NCI-H2227 treated with DMSO at 0.1 percent for 48 hours (cell line): ENCODE results near the gene ODAM.
"Not testable (repeated sequence)": the region's sequence is repeated elsewhere in the genome, so short reads cannot be mapped to it uniquely, and the experiment has no call there.

Experiments used
- DNase-seq: peaks from one replicate; lab custom pipeline; 2025; lab: John Stamatoyannopoulos, UW

Gene ODAM

DNA sequence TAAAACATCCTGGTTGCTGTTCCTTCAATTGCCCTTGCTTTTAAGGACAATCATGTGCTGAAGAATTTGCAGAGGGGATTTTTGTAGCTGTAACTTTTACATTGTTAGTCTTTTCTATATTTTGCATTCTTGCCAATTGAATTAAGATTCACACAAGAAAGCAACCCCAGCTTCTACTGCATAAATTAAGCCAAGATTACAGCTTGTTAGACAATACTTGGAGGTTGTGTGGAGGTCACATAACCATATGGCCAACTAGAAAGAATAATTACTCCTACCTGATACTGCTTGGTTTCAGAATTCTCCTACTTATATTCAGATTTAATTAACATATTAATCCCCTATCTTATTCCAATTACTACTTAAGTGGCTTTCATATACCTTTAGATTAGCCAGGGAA is 26.3 kb downstream of the ODAM start:
- DNase-seq, result not testable (repeated sequence)

DNA sequence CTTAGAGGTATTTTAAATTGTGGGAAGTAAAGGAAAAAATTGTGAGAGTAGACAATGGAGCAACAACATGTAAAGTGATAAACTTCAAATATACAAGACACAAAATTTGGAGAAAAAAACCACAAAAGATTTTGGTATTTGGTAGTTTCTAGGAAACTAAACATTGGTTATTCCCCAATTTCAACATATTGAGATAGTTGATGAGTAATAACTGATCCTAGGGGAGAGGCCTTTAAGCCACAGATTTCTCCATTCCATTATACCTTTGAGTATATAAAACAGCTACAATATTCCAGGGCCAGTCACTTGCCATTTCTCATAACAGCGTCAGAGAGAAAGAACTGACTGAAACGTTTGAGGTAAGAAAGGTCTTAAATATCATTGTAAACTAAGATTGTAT is 30.3 kb downstream of the ODAM start, which contains the start of gene FDCSP:
Gene FDCSP, plus strand, starts transcription at position 301 of the 400 bp plus-strand sequence. CDS start 5,071 bp downstream, outside the sequence.
- no peak for DNase-seq

DNA sequence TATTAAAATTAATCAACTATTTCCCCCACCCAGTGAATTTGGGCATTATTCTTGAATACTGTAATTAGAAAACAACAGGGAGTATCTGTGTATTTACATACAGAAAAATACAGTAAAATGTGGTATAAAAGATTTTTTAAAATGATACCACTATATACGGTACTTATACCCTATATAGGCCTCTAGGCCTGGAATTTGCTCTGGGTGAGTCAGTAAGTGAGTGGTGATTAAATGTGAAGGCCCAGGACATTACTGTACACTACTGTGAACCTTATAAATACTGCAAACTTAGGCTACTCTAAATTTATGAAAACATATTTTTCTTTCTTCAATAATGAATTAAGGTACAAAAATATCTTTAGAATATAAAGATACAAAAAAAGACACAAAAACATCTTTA is 40.6 kb downstream of the ODAM start:
- no peak for DNase-seq

DNA sequence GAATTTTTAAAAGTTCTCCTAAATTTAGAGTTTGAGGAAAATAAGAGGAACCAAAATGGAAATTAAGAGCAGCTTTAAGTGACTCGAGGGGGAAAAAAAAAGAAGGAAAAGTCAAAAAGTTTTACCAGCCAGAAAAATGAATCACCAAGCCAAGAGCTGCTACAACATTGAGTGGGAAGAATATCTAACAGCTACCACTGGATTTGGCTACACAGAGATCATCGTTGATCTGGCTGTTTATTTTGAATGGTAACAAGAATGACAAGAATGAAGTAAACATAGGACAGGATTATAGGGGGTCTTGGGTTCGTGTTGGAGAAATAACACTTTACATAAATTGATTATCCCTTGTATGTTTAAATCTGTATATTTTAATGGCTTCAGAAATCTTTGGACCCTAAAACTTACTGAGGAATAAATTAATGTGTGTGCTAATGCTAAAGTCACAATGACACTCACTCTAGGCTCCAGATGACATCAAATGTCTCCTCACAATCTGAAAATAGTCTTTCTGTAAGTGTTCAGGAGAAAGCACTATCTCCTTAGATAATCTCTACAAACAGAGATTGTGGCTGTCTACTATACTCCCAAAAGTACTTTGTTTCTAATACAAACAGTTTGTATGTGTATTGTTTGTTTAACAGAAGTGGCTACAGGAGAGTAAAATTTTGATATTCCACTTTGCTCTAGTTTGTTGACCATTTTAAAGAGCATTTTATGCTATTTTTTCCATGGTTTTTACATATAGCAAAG is 43.8 kb downstream of the ODAM start:
- DNase-seq, result no peak

GRCh38 chr4:70239884-70240591 is 44.5 kb downstream of the ODAM start:
- no peak for DNase-seq

DNA sequence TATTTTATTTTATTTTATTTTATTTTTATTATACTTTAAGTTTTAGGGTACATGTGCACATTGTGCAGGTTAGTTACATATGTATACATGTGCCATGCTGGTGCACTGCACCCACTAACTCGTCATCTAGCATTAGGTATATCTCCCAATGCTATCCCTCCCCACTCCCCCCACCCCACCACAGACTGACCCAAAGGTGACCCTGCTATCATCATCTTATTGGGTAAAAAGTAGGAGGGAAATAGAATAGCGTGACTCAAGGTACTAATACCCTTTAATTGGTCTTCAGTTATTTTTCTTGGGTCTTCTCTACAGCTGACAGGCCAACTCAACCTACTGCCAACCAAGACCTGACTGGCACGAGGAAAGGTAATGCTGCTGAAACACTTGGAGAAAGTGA is 46.8 kb downstream of the ODAM start, which contains the start of gene CSN3:
Gene CSN3, plus strand, starts transcription at position 301 of the 400 bp plus-strand sequence. CDS start 2,223 bp downstream, outside the sequence.
- DNase-seq, result not testable (repeated sequence)

DNA sequence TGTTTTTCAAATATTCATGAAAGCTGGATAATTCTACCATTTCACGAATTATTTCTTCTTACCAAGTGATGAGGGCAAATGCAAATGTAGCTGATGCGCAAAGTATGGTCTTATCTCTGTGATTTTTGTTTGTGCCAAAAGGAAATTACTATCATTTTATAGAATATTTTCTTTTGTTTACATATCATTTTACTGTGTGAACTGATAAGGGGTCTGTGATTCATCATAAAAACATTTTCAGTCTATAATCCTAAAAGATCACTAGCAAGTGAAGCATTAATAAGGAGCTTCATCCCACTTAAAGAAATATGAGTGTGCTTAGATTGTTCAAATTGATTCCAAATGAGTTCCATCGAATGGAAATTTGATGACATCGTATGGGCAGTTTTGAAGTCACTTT is 47.6 kb downstream of the ODAM start:
- DNase-seq, result no peak

- no peak for DNase-seq
Measured at GRCh38 chr4:70251250-70251944, 55.9 kb downstream of the ODAM start.

DNA sequence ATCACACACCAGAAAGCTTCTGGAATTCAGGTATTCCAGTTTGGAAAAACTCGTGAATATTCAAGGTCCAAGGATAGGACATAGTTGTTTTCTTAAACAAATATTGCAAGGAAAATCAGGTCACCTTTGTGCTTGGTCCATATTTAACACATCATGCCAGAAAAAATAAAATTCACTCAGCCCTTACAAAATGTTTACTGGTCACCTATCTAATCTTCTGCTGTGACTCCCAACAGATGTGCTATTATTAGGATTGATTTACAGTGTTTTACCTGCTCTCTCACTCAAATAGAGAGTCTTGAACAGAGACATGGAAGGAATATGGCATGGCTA is 56.4 kb downstream of the ODAM start:
- no peak for DNase-seq
